Astrocyte (in vitro differentiated cells and primary cell): ENCODE measurements around the gene BCR. TPM values are rescaled to one million over a fixed set of nuclear protein-coding genes. Genes with fewer than 3 reads are reported as not detected.

Experiments used
- DNase-seq: peaks from one replicate; pipeline ENCODE4 v3.0.0-alpha.2; 2010; ENCODE audit warnings: low read depth
- FAIRE-seq: peaks from 2 replicates; lab custom pipeline; 2011; peaks lifted over from hg19 to GRCh38; lab: Jason Lieb, UNC
- H2AFZ ChIP-seq: 2 replicates; pipeline ENCODE4 v1.6.0; 2012; ENCODE audit warnings: low read depth, low read length, inconsistent platforms
- H3K27ac ChIP-seq: 2 replicates; pipeline ENCODE4 v1.5.1; 2011; ENCODE audit warnings: low read depth, low read length, inconsistent platforms
- H3K27me3 ChIP-seq: 2 replicates; pipeline ENCODE4 v1.6.0; 2011; ENCODE audit warnings: low read length, inconsistent platforms; ENCODE audit not compliant: insufficient read depth
- H3K36me3 ChIP-seq: 2 replicates; pipeline ENCODE4 v1.5.1; 2011; ENCODE audit warnings: low read length, inconsistent platforms; ENCODE audit not compliant: insufficient read depth
- H3K4me1 ChIP-seq: 2 replicates; pipeline ENCODE4 v1.5.1; 2011; ENCODE audit warnings: low read length, inconsistent platforms; ENCODE audit not compliant: insufficient read depth
- H3K4me2 ChIP-seq: 2 replicates; pipeline ENCODE4 v1.6.0; 2012; ENCODE audit warnings: low read length, inconsistent platforms
- H3K4me3 ChIP-seq: 2 replicates; pipeline ENCODE4 v1.5.1; 2011; ENCODE audit warnings: low read depth, mild to moderate bottlenecking, low read length, inconsistent platforms; ENCODE audit not compliant: insufficient read depth
- H3K79me2 ChIP-seq: 2 replicates; pipeline ENCODE4 v1.6.0; 2012; ENCODE audit warnings: mild to moderate bottlenecking, low read length, inconsistent platforms; ENCODE audit not compliant: insufficient read depth
- H3K9ac ChIP-seq: 2 replicates; pipeline ENCODE4 v1.6.0; 2012; ENCODE audit warnings: mild to moderate bottlenecking, low read length, inconsistent platforms
- H3K9me3 ChIP-seq: 2 replicates; pipeline ENCODE4 v1.5.1; 2012; ENCODE audit warnings: low read depth, mild to moderate bottlenecking, low read length, inconsistent platforms; ENCODE audit not compliant: insufficient read depth
- H4K20me1 ChIP-seq: 2 replicates; pipeline ENCODE4 v1.6.0; 2012; ENCODE audit warnings: low read length, inconsistent platforms; ENCODE audit not compliant: insufficient read depth
- H3K27ac Mint-ChIP-seq: one replicate; pipeline ENCODE4 v1.8.0; 2021; ENCODE audit warnings: mild to moderate bottlenecking, mixed read lengths; ENCODE audit not compliant: unreplicated experiment
- H3K27me3 Mint-ChIP-seq: one replicate; pipeline ENCODE4 v1.8.0; 2021; ENCODE audit warnings: low read depth, mixed read lengths; ENCODE audit not compliant: unreplicated experiment
- H3K36me3 Mint-ChIP-seq: one replicate; pipeline ENCODE4 v1.8.0; 2021; ENCODE audit warnings: low read depth, mixed read lengths; ENCODE audit not compliant: unreplicated experiment
- H3K4me1 Mint-ChIP-seq: one replicate; pipeline ENCODE4 v1.8.0; 2021; ENCODE audit warnings: low read depth, mixed read lengths; ENCODE audit not compliant: unreplicated experiment
- H3K4me3 Mint-ChIP-seq: one replicate; pipeline ENCODE4 v1.8.0; 2021; ENCODE audit warnings: mild to moderate bottlenecking, moderate library complexity, mixed read lengths; ENCODE audit not compliant: unreplicated experiment
- H3K9me3 Mint-ChIP-seq: one replicate; pipeline ENCODE4 v1.8.0; 2021; ENCODE audit warnings: mild to moderate bottlenecking, mixed read lengths; ENCODE audit not compliant: unreplicated experiment
- EZH2 ChIP-seq: IDR thresholded peaks from 2 replicates; pipeline ENCODE4 v1.6.1; 2012; ENCODE audit warnings: mild to moderate bottlenecking, low read length, inconsistent platforms; ENCODE audit not compliant: insufficient read depth
- total RNA-seq: library from RNA; stranded (reverse); gene quantifications from 2 replicates; pipeline ENCODE4 v1.2.1, GENCODE V29; 2021
- TF ChIP-seq, protein P1 (sequence below): IDR thresholded peaks from 2 replicates; pipeline ENCODE4 v1.5.1; 2011; ENCODE audit warnings: low read depth, mild to moderate bottlenecking, inconsistent platforms, low read length, moderate library complexity; ENCODE audit not compliant: insufficient read depth

BCR gene
- total RNA-seq, 1 donor from 2014 or later, result 48.9 TPM

DNA sequence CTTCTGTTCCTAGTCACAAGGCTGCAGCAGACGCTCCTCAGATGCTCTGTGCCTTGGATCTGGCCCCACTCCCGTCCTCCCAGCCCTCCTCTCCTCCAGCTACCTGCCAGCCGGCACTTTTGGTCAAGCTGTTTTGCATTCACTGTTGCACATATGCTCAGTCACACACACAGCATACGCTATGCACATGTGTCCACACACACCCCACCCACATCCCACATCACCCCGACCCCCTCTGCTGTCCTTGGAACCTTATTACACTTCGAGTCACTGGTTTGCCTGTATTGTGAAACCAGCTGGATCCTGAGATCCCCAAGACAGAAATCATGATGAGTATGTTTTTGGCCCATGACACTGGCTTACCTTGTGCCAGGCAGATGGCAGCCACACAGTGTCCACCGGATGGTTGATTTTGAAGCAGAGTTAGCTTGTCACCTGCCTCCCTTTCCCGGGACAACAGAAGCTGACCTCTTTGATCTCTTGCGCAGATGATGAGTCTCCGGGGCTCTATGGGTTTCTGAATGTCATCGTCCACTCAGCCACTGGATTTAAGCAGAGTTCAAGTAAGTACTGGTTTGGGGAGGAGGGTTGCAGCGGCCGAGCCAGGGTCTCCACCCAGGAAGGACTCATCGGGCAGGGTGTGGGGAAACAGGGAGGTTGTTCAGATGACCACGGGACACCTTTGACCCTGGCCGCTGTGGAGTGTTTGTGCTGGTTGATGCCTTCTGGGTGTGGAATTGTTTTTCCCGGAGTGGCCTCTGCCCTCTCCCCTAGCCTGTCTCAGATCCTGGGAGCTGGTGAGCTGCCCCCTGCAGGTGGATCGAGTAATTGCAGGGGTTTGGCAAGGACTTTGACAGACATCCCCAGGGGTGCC lies 109.8 kb downstream of the BCR start:
- Mint-ChIP-seq H3K4me1 (peaks cover 16% of the 10 kb centered on the region), H3K27me3 (no peaks in the 10 kb centered on the region), H3K36me3 (peaks cover 25% of the 10 kb centered on the region), H3K27ac (no peak overlapping the region), H3K9me3 (no peaks in the 10 kb centered on the region), H3K4me3 (no peak overlapping the region)
- peak; percentile 12 for DNase-seq
- Histone ChIP-seq H3K9me3 (no peaks in the 10 kb centered on the region), H3K36me3 (peaks cover 11% of the 10 kb centered on the region), H3K79me2 (no peaks in the 10 kb centered on the region), H3K27me3 (no peaks in the 10 kb centered on the region), H3K4me1 (peaks cover 13% of the 10 kb centered on the region), H4K20me1 (peaks cover 22% of the 10 kb centered on the region), H2AFZ (no peak overlapping the region), H3K9ac (no peak overlapping the region), H3K27ac (no peak overlapping the region), H3K4me2 (no peak overlapping the region), H3K4me3 (no peak overlapping the region)
- no peak for FAIRE-seq
- TF ChIP-seq, protein P1, sequence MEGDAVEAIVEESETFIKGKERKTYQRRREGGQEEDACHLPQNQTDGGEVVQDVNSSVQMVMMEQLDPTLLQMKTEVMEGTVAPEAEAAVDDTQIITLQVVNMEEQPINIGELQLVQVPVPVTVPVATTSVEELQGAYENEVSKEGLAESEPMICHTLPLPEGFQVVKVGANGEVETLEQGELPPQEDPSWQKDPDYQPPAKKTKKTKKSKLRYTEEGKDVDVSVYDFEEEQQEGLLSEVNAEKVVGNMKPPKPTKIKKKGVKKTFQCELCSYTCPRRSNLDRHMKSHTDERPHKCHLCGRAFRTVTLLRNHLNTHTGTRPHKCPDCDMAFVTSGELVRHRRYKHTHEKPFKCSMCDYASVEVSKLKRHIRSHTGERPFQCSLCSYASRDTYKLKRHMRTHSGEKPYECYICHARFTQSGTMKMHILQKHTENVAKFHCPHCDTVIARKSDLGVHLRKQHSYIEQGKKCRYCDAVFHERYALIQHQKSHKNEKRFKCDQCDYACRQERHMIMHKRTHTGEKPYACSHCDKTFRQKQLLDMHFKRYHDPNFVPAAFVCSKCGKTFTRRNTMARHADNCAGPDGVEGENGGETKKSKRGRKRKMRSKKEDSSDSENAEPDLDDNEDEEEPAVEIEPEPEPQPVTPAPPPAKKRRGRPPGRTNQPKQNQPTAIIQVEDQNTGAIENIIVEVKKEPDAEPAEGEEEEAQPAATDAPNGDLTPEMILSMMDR, result peak; percentile 72
- TF ChIP-seq EZH2, result no peak

DNA sequence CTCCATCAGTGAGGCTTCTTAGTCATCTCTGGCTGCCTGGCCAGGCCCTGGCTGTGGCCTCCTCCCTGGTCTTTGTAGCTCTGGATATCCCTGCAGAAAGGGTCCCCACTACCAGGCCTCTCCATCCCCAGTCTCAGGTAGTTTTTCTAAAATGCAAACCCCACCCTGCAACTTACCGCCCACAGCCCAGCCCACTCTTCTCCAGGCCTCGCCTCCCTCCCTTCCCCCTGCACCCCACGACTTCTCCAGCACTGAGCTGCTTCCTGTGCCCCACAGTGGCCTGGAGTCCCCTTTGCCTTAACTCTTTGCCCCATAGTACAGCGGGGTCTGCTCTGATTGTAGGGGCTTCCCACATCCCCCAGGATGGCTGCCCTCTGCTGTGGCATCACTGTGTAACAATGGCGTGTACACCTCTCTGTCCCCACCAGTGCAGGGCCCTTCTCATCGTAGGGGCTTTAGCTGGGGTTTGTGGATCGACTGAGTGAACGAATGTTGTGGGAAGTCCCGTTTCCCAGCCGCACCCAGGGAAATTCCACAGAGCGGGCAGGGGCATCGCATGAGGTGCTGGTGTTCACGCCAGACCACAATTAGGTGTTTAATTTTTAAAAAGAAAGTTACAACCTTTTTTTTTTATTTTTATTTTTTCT lies 111.6 kb downstream of the BCR start:
- Histone ChIP-seq H3K9me3 (no peaks in the 10 kb centered on the region), H3K36me3 (peaks cover 15% of the 10 kb centered on the region), H3K27me3 (no peaks in the 10 kb centered on the region), H3K4me3 (no peak overlapping the region), H2AFZ (no peak overlapping the region), H4K20me1 (peaks cover 22% of the 10 kb centered on the region), H3K9ac (no peak overlapping the region), H3K27ac (no peak overlapping the region), H3K79me2 (no peaks in the 10 kb centered on the region), H3K4me1 (no peaks in the 10 kb centered on the region), H3K4me2 (no peak overlapping the region)
- H3K4me3 Mint-ChIP-seq, result no peak overlapping the region
- H3K27ac Mint-ChIP-seq, result no peak overlapping the region
- peaks cover 25% of the 10 kb centered on the region for H3K36me3 Mint-ChIP-seq
- no peak for DNase-seq
- FAIRE-seq, result no peak
- no peaks in the 10 kb centered on the region for H3K27me3 Mint-ChIP-seq
- H3K9me3 Mint-ChIP-seq, result no peaks in the 10 kb centered on the region
- TF ChIP-seq, protein P1, result no peak
- TF ChIP-seq EZH2, result no peak
- peaks cover 9% of the 10 kb centered on the region for H3K4me1 Mint-ChIP-seq
